T-helper 1 cell treated with Interleukin-12 subunit alpha and Interleukin-12 subunit beta and Interleukin-4 antibody, amounts not matched to agents 30 μg/mL and 1 μg/mL, for 36 hours (primary cell): ENCODE results near the gene RPRD1A.
A peak's percentile ranks its signal among the peaks of the same experiment; 100 is the strongest.
"Not testable (repeated sequence)": the region's sequence is repeated elsewhere in the genome, so short reads cannot be mapped to it uniquely, and the experiment has no call there.

Experiments used
- H3K27ac Mint-ChIP-seq: one replicate; pipeline ENCODE4 v1.8.0; 2021; ENCODE audit warnings: mild to moderate bottlenecking, mixed read lengths
- H3K27me3 Mint-ChIP-seq: one replicate; pipeline ENCODE4 v1.8.0; 2021; ENCODE audit warnings: low read depth, mixed read lengths
- H3K36me3 Mint-ChIP-seq: one replicate; pipeline ENCODE4 v1.8.0; 2021; ENCODE audit warnings: low read depth, mixed read lengths
- H3K4me1 Mint-ChIP-seq: one replicate; pipeline ENCODE4 v1.8.0; 2021; ENCODE audit warnings: low read depth, mixed read lengths
- H3K4me3 Mint-ChIP-seq: one replicate; pipeline ENCODE4 v1.8.0; 2021; ENCODE audit warnings: mild to moderate bottlenecking, moderate library complexity, mixed read lengths
- H3K9me3 Mint-ChIP-seq: one replicate; pipeline ENCODE4 v1.8.0; 2021; ENCODE audit warnings: mixed read lengths

RPRD1A gene

GRCh38 chr18:36092116-36092515 lies 24.8 kb upstream of the RPRD1A start:
- H3K9me3 Mint-ChIP-seq, H3K4me3 Mint-ChIP-seq, H3K36me3 Mint-ChIP-seq, H3K4me1 Mint-ChIP-seq, H3K27ac Mint-ChIP-seq: not testable (repeated sequence)
- peaks cover 17% of the 10 kb centered on the region for H3K27me3 Mint-ChIP-seq

- no peaks in the 10 kb centered on the region for H3K9me3 Mint-ChIP-seq
- no peak overlapping the region for H3K4me3 Mint-ChIP-seq
- no peaks in the 10 kb centered on the region for H3K36me3 Mint-ChIP-seq
- H3K4me1 Mint-ChIP-seq, result peaks cover 7% of the 10 kb centered on the region
- H3K27me3 Mint-ChIP-seq, result peaks cover 5% of the 10 kb centered on the region
- no peak overlapping the region for H3K27ac Mint-ChIP-seq
Observed at GRCh38 chr18:36089001-36089400, 21.6 kb upstream of the RPRD1A start.

DNA sequence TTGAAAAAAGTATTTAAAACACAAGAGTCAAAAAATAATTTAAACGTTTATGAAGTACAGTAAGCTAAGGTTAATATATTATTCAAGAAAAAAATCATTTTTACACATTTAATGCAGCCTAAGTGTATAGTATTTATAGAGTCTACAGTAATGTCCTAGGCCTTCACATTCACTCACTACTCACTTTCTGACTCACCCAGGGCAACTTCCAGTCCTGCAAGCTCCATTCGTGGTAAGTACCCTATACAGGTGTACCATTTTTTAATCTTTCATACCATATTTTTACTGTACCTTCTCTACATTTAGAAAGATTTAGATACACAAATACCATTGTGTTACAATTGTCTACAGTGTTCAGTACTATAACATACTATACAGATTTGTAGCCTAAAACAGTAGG lies 20.9 kb upstream of the RPRD1A start:
- Mint-ChIP-seq H3K36me3 (no peaks in the 10 kb centered on the region), H3K27ac (no peak overlapping the region), H3K4me1 (peaks cover 11% of the 10 kb centered on the region), H3K9me3 (no peaks in the 10 kb centered on the region), H3K4me3 (no peak overlapping the region), H3K27me3 (peaks cover 2% of the 10 kb centered on the region)

DNA sequence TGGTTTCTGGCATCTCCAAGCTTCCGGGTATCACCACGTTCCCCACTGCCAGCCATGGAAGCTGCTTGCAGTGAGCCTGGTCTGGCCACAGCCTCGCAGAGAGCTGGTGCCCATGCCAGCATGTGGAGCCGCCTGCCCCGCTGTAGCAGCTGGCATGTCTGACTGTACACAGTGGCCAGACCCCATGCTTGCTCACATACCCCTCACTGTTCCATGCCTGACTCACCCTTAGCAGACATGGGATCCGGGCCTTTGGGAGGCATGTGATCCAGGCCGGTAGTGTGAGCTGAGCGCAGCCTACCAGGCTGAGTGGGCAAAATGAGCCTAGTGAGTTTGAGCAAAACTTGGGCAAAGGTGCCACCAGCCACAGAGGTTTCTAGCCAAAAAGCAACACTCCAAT lies 18.8 kb upstream of the RPRD1A start:
- Mint-ChIP-seq H3K27me3 (peaks cover 7% of the 10 kb centered on the region), H3K36me3 (no peaks in the 10 kb centered on the region), H3K4me3 (no peak overlapping the region), H3K9me3 (peaks cover 5% of the 10 kb centered on the region), H3K4me1 (peaks cover 3% of the 10 kb centered on the region), H3K27ac (no peak overlapping the region)

GRCh38 chr18:36085195-36085594 lies 17.8 kb upstream of the RPRD1A start:
- Mint-ChIP-seq H3K4me3 (no peak overlapping the region), H3K27me3 (peaks cover 12% of the 10 kb centered on the region), H3K4me1 (peaks cover 3% of the 10 kb centered on the region), H3K9me3 (peaks cover 15% of the 10 kb centered on the region), H3K36me3 (peaks cover 1% of the 10 kb centered on the region), H3K27ac (no peak overlapping the region)

DNA sequence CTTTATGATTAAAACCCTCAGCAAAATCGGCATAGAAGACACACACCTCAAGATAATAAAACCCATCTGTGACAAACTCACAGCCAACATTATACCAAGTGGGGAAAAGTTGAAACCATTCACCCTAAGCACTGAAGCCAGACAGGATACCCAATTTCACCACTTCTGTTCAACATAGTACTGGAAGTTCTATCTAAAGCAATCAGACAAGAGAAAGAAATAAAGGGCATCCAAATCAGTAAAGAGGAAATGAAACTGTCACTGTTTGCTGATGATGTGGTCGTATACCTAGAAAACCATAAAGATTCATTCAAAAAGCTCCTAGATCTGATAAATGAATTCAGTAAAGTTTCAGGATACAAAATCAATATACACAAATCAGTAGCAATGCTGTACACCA lies 16.4 kb upstream of the RPRD1A start:
- no peak overlapping the region for H3K4me3 Mint-ChIP-seq

GRCh38 chr18:36081118-36081517 lies 13.8 kb upstream of the RPRD1A start:
- H3K4me1 Mint-ChIP-seq, H3K27ac Mint-ChIP-seq, H3K4me3 Mint-ChIP-seq, H3K36me3 Mint-ChIP-seq: not testable (repeated sequence)
- Mint-ChIP-seq H3K9me3 (peaks cover 15% of the 10 kb centered on the region), H3K27me3 (peaks cover 16% of the 10 kb centered on the region)

More for the DNA sequence above, 16.4 kb upstream of the RPRD1A start:
- H3K36me3 Mint-ChIP-seq, result peaks cover 1% of the 10 kb centered on the region
- H3K27me3 Mint-ChIP-seq, result peaks cover 12% of the 10 kb centered on the region
- no peak overlapping the region for H3K27ac Mint-ChIP-seq
- H3K9me3 Mint-ChIP-seq, result peaks cover 15% of the 10 kb centered on the region
- peaks cover 3% of the 10 kb centered on the region for H3K4me1 Mint-ChIP-seq

DNA sequence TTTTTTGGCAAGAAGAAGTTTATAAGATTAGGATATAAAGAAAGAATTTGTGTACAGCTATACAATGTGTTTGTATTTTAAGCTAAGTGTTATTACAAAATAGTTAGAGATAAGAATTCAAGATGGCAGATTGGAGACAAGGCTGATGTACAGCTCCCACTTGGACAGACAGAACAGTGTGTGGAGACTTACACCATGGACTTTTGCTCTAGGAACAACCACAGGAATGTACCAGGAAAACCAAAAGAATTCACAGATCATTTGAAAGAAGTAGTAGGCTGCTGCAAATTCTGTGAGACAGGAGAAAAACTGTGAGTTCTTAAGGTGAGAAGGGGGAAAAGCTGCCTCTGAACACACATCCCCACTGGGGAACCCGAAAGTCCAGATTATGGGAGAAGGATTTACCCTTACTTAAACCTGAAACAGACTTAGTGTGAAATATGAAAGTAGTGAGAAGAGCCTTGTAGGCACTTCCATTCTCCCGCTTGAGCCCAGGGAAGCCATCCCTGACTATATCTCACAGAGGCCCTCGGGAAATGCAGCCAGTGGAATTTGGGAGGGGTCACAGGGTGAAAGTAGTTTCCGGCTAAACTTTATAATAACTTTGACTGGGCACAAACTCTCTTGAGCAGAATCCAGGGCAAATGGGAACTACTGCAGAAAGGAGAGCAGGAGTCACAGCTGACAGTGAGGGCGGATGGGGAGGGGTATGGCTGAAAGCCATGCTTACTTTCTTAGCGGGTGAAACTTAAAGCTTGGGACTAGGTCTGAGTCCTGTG lies 11.6 kb upstream of the RPRD1A start:
- Mint-ChIP-seq H3K4me1 (peaks cover 5% of the 10 kb centered on the region), H3K27me3 (peaks cover 17% of the 10 kb centered on the region), H3K4me3 (no peak overlapping the region), H3K36me3 (peaks cover 1% of the 10 kb centered on the region), H3K27ac (no peak overlapping the region), H3K9me3 (peaks cover 15% of the 10 kb centered on the region)

DNA sequence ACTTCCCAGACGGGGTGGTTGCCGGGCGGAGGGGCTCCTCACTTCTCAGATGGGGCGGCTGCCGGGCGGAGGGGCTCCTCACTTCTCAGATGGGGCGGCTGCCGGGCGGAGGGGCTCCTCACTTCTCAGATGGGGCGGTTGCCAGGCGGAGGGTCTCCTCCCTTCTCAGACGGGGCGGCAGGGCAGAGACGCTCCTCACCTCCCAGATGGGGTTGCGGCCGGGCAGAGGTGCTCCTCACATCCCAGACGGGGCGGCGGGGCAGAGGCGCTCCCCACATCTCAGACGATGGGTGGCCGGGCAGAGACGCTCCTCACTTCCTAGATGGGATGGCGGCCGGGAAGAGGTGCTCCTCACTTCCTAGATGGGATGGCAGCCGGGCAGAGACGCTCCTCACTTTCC lies 10.4 kb upstream of the RPRD1A start:
- H3K27ac Mint-ChIP-seq, H3K4me3 Mint-ChIP-seq, H3K4me1 Mint-ChIP-seq, H3K36me3 Mint-ChIP-seq: not testable (repeated sequence)
- Mint-ChIP-seq H3K9me3 (peaks cover 15% of the 10 kb centered on the region), H3K27me3 (peaks cover 22% of the 10 kb centered on the region)

GRCh38 chr18:36075862-36076587 lies 8.7 kb upstream of the RPRD1A start:
- Mint-ChIP-seq H3K27me3 (peaks cover 13% of the 10 kb centered on the region), H3K4me3 (no peak overlapping the region), H3K4me1 (peaks cover 2% of the 10 kb centered on the region), H3K36me3 (peaks cover 1% of the 10 kb centered on the region), H3K9me3 (peaks cover 8% of the 10 kb centered on the region), H3K27ac (no peak overlapping the region)

DNA sequence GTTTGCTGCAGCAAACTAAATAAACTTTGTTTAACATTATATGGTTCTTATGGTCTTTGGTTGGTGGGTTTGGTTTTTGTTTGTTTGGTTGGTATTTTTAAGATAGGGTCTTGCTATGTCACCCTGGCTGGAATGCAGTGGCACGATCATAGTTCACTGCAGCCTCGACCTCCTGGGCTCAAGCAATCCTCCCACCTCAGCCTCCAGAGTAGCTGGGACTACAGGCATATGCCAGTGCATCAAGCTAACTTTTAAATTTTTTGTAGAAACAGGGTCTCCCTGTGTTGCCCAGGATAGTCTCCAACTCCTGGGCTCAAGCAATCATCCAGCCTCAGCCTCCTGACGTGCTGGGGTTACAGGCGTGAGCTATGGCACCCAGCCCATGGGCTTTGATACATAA lies 7.1 kb upstream of the RPRD1A start:
- Mint-ChIP-seq H3K27ac (no peak overlapping the region), H3K27me3 (peaks cover 10% of the 10 kb centered on the region), H3K9me3 (no peaks in the 10 kb centered on the region)

DNA sequence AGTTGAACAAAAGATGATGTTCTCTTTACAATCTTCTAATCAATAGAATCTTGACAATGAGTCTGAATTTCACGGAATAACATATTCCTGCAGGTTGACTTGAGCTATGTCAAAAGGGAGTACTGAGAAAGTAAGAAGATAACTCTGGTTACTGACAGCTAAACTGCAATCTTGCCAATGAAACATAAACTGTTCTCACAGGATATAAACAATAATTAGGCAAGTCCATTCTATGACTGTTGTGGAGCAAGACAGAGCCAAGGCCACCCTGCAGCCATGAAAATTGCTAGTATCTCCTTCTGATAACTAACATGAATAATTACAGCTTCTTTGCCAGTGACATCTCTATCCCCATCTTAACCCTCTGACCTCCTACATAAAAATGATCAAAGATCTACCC lies 6.3 kb upstream of the RPRD1A start:
- Mint-ChIP-seq H3K4me3 (no peak overlapping the region), H3K27me3 (peaks cover 10% of the 10 kb centered on the region), H3K27ac (no peak overlapping the region), H3K4me1 (peaks cover 2% of the 10 kb centered on the region), H3K36me3 (no peaks in the 10 kb centered on the region), H3K9me3 (no peaks in the 10 kb centered on the region)

More for the DNA sequence above, 7.1 kb upstream of the RPRD1A start:
- Mint-ChIP-seq H3K4me1 (peaks cover 2% of the 10 kb centered on the region), H3K4me3 (no peak overlapping the region), H3K36me3 (no peaks in the 10 kb centered on the region)

DNA sequence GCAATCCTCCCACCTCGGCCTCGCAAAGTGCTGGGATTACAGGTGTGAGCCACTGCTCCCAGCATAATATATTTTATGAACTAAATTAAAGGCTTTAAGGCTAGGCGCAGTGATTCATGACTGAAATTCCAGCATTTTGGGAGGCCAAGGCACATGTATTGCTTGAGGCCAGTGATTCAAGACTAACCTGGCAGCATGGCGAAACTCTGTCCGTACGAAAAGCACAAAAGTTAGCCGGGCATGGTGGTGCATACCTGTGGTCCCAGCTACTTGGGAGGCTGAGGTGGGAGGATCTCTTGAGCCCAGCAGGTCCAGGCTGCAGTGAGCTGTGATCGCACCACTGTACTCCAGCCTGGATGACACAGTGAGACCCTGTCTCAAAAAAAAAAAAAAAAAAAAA lies 5.0 kb upstream of the RPRD1A start:
- peaks cover 10% of the 10 kb centered on the region for H3K27me3 Mint-ChIP-seq
- not testable (repeated sequence) for H3K36me3 Mint-ChIP-seq, H3K27ac Mint-ChIP-seq

GRCh38 chr18:36066686-36067054 lies 689 bp downstream of the RPRD1A start:
- Mint-ChIP-seq H3K27me3 (no peaks in the 10 kb centered on the region), H3K27ac (peak overlapping the region; percentile 92), H3K4me3 (peak overlapping the region; percentile 89), H3K9me3 (no peaks in the 10 kb centered on the region), H3K36me3 (peaks cover 5% of the 10 kb centered on the region), H3K4me1 (peaks cover 28% of the 10 kb centered on the region)

More for the DNA sequence above, 5.0 kb upstream of the RPRD1A start:
- not testable (repeated sequence) for H3K4me3 Mint-ChIP-seq, H3K9me3 Mint-ChIP-seq, H3K4me1 Mint-ChIP-seq

DNA sequence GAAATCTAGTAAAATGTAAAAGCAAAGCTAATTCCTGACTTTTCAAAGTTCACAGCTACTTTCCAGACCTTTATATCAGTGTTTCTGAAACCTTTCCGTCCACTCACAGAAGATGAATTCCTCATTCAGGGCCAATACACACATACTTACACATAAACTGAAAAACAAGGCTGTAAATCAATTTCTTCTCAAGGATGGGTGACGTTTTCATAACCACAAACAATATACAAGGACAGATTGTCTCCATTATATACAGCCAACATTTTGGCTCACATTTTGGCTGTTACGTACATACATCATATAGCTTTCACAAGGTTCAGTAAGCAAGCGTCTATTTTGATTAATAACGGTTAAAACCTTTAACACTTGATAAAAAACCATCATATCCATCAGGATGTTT lies 1.4 kb downstream of the RPRD1A start:
- H3K27me3 Mint-ChIP-seq, result no peaks in the 10 kb centered on the region
- H3K36me3 Mint-ChIP-seq, result peaks cover 5% of the 10 kb centered on the region
- H3K27ac Mint-ChIP-seq, result peak overlapping the region; percentile 92
- H3K4me1 Mint-ChIP-seq, result peaks cover 28% of the 10 kb centered on the region
- peak overlapping the region; percentile 89 for H3K4me3 Mint-ChIP-seq
- no peaks in the 10 kb centered on the region for H3K9me3 Mint-ChIP-seq
